Esophagus squamous epithelium (tissue), 4 donors: ENCODE results near the gene TMEM239.

Experiments used
- POLR2A ChIP-seq, 4 donors: fragments of 450-650 bp; IDR thresholded peaks; one replicate each; pipeline ENCODE4 v1.6.1; 2017; ENCODE audit warnings: antibody characterized with exemption in 4 of 4, mild to moderate bottlenecking in 4 of 4, moderate library complexity in 3 of 4
- TF ChIP-seq, protein P1 (sequence below), 6 experiments: fragments of 450-650 bp in 4 of 6; fragments of 200-600 bp in 2 of 6; sonication (generic) in 2 of 6; IDR thresholded peaks; one replicate each; pipeline ENCODE4 v1.5.1; 2016 to 2019; ENCODE audit warnings: antibody characterized with exemption in 6 of 6, mild to moderate bottlenecking in 4 of 6, moderate library complexity in 4 of 6

DNA sequence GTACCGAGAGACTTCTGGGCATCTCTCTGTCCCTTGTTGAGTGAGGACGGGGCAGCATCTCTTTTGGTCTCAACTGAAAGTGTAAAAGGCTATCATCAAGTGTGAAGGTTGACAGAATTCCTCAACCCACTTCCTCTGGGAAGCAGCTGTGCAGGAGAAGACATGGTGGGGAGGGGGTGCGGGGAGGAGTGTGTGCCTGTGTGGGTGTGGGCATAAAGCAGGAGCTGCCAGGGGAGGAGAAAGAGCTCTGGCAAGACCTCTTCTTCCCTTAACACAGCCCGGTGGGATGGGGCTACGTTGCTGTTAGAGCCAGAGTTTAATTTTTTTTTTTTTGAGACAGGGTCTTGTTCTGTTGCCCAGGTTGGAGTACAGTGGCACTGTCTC, 47.5 kb upstream of the TMEM239 start:
- TF ChIP-seq, protein P1, sequence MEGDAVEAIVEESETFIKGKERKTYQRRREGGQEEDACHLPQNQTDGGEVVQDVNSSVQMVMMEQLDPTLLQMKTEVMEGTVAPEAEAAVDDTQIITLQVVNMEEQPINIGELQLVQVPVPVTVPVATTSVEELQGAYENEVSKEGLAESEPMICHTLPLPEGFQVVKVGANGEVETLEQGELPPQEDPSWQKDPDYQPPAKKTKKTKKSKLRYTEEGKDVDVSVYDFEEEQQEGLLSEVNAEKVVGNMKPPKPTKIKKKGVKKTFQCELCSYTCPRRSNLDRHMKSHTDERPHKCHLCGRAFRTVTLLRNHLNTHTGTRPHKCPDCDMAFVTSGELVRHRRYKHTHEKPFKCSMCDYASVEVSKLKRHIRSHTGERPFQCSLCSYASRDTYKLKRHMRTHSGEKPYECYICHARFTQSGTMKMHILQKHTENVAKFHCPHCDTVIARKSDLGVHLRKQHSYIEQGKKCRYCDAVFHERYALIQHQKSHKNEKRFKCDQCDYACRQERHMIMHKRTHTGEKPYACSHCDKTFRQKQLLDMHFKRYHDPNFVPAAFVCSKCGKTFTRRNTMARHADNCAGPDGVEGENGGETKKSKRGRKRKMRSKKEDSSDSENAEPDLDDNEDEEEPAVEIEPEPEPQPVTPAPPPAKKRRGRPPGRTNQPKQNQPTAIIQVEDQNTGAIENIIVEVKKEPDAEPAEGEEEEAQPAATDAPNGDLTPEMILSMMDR (IDR thresholded peaks at IDR 0.05): no peak
- no peak for TF ChIP-seq POLR2A (IDR thresholded peaks at IDR 0.05)
